HG03565 (cell line): ENCODE data around the gene SAMD4B.
"Not testable (repeated sequence)": the region's sequence is repeated elsewhere in the genome, so short reads cannot be mapped to it uniquely, and the experiment has no call there.

Experiments
- ATAC-seq: cut with Tn5 transposase; IDR thresholded peaks from one replicate; pipeline ENCODE4 v1.9.1; 2021; ENCODE audit warnings: mild to moderate bottlenecking, moderate library complexity; ENCODE audit not compliant: unreplicated experiment

The SAMD4B gene

GRCh38 chr19:39341719-39342604, at the start of gene SAMD4B:
Gene SAMD4B (plus strand): TSS chr19:39342421. CDS start chr19:39356894, 14,473 bp downstream.
- ATAC-seq: peak; percentile 76

- ATAC-seq: no peak
Observed at GRCh38 chr19:39293394-39293793, 48.8 kb upstream of the SAMD4B start.

- ATAC-seq: no peak
Observed at GRCh38 chr19:39296055-39296645, 46.1 kb upstream of the SAMD4B start, which contains the start of gene IFNL1. Gene IFNL1 (plus strand): TSS chr19:39296407. CDS start chr19:39296422, 15 bp downstream.

- ATAC-seq: no peak
Observed at GRCh38 chr19:39296906-39297305, 45.3 kb upstream of the SAMD4B start.

GRCh38 chr19:39297931-39298634, 44.1 kb upstream of the SAMD4B start:
- ATAC-seq: no peak

GRCh38 chr19:39299404-39299803, 42.8 kb upstream of the SAMD4B start:
- no peak for ATAC-seq

- ATAC-seq: no peak
Observed at GRCh38 chr19:39299832-39300231, 42.4 kb upstream of the SAMD4B start.

- no peak for ATAC-seq
Observed at GRCh38 chr19:39301021-39301420, 41.2 kb upstream of the SAMD4B start.

- ATAC-seq: no peak
Observed at GRCh38 chr19:39301562-39301961, 40.7 kb upstream of the SAMD4B start.

- ATAC-seq: no peak
Observed at GRCh38 chr19:39303373-39304184, 38.6 kb upstream of the SAMD4B start.

GRCh38 chr19:39304185-39304513, 38.1 kb upstream of the SAMD4B start:
- ATAC-seq: no peak

GRCh38 chr19:39304701-39305571, 37.3 kb upstream of the SAMD4B start:
- ATAC-seq: no peak

- ATAC-seq: no peak
Observed at GRCh38 chr19:39306075-39306474, 36.1 kb upstream of the SAMD4B start.

GRCh38 chr19:39307046-39307821, 35.0 kb upstream of the SAMD4B start:
- ATAC-seq: no peak

- no peak for ATAC-seq
Observed at GRCh38 chr19:39307822-39308530, 34.2 kb upstream of the SAMD4B start.

GRCh38 chr19:39308531-39309304, 33.5 kb upstream of the SAMD4B start:
- ATAC-seq: no peak

- not testable (repeated sequence) for ATAC-seq
Observed at GRCh38 chr19:39309305-39309670, 32.9 kb upstream of the SAMD4B start.
